Measurements from ENCODE around the gene TEPSIN. TPM values are rescaled to one million over a fixed set of nuclear protein-coding genes. Genes with fewer than 3 reads are reported as not detected.

The TEPSIN gene
- total RNA-seq, 1 experiment from 2014 or later: 14.5 TPM

DNA sequence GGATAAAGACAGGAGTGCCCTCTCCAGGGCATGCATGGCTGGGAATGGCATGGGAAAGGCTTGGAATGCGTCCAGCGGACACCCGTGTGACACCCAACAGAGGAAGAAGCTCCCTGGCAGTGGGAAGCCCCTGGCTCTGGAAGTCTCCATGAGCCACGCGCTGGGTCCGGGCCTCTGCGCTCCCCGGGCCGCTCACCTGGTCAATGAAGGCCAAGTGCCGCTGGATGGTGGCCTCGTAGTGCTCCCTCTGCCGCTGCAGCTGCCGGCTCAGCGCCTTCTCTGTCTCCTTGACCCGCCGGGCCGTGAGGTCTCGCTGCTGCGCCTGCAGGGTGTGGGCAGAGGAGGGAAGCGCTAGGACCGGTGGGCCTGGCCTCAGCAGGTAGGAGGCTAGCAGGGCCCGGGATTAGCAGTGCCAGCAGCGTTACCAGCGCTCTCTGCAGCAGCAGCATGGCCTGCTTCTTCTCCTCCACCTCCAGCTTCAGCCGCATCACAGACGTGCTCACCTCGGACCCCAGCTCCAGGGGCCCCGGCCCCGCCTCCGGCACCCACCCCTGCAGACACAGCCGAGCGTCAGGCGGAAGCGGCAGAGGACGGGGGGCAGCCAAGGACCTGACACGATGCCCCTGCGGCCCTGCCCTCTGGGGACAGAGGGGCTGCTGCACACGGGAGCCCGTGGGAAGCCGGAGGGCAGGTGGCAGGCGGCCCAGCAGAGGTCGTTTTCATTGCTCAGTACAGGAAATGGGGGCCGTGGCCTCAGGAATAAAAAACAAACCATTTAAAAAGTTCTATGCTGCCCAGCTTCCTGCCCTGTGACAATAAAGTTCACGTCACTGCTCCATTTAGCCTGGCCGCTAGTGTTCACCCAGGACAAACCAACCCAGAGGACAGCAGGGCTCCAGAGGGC is 42.1 kb downstream of the TEPSIN start:
- no peak overlapping the region for H3K9ac ChIP-seq (ENCODE audit: low read length)
- H3K4me3 ChIP-seq (ENCODE audit: low read length): no peak overlapping the region
- H3K4me2 ChIP-seq (ENCODE audit: low read depth, low read length, poor library complexity, severe bottlenecking): no peak overlapping the region
- H3K27me3 ChIP-seq (ENCODE audit: low read length): no peaks in the 10 kb centered on the region
- no peak overlapping the region for H2AFZ ChIP-seq (ENCODE audit: low read length)
- H4K20me1 ChIP-seq (ENCODE audit: insufficient read depth, low read depth, low read length): 0 out of 2 replicates have a peak, but pooled peaks cover 2% of the 10 kb centered on the region
- no peak for DNase-seq
- H3K36me3 ChIP-seq (ENCODE audit: insufficient read depth, low read length): no peaks in the 10 kb centered on the region
- H3K79me2 ChIP-seq (ENCODE audit: low read length): no peaks in the 10 kb centered on the region
- H3K27ac ChIP-seq (ENCODE audit: low read length): no peak overlapping the region
- H3K9me2 ChIP-seq (replicated peaks; ENCODE audit: insufficient read depth, low read length): no peaks in the 10 kb centered on the region
- H3K9me3 ChIP-seq (ENCODE audit: low read length): no peaks in the 10 kb centered on the region
- H3K4me1 ChIP-seq (ENCODE audit: low read length): peaks cover 6% of the 10 kb centered on the region

- peaks cover under 1% of the 10 kb centered on the region for H3K4me1 ChIP-seq (ENCODE audit: low read length)
- H3K27ac ChIP-seq (ENCODE audit: low read length): no peak overlapping the region
- H3K4me3 ChIP-seq (ENCODE audit: low read length): no peak overlapping the region
- 0 out of 2 replicates have a peak, but pooled peaks cover under 1% of the 10 kb centered on the region for H4K20me1 ChIP-seq (ENCODE audit: insufficient read depth, low read depth, low read length)
- H2AFZ ChIP-seq (ENCODE audit: low read length): no peak overlapping the region
- no peaks in the 10 kb centered on the region for H3K79me2 ChIP-seq (ENCODE audit: low read length)
- no peak for DNase-seq
- no peaks in the 10 kb centered on the region for H3K27me3 ChIP-seq (ENCODE audit: low read length)
- H3K9ac ChIP-seq (ENCODE audit: low read length): no peak overlapping the region
- no peaks in the 10 kb centered on the region for H3K9me2 ChIP-seq (replicated peaks; ENCODE audit: insufficient read depth, low read length)
- H3K36me3 ChIP-seq (ENCODE audit: insufficient read depth, low read length): no peaks in the 10 kb centered on the region
- no peak overlapping the region for H3K4me2 ChIP-seq (ENCODE audit: low read depth, low read length, poor library complexity, severe bottlenecking)
- no peaks in the 10 kb centered on the region for H3K9me3 ChIP-seq (ENCODE audit: low read length)
Measured at GRCh38 chr17:81195941-81196495, 42.8 kb downstream of the TEPSIN start.

DNA sequence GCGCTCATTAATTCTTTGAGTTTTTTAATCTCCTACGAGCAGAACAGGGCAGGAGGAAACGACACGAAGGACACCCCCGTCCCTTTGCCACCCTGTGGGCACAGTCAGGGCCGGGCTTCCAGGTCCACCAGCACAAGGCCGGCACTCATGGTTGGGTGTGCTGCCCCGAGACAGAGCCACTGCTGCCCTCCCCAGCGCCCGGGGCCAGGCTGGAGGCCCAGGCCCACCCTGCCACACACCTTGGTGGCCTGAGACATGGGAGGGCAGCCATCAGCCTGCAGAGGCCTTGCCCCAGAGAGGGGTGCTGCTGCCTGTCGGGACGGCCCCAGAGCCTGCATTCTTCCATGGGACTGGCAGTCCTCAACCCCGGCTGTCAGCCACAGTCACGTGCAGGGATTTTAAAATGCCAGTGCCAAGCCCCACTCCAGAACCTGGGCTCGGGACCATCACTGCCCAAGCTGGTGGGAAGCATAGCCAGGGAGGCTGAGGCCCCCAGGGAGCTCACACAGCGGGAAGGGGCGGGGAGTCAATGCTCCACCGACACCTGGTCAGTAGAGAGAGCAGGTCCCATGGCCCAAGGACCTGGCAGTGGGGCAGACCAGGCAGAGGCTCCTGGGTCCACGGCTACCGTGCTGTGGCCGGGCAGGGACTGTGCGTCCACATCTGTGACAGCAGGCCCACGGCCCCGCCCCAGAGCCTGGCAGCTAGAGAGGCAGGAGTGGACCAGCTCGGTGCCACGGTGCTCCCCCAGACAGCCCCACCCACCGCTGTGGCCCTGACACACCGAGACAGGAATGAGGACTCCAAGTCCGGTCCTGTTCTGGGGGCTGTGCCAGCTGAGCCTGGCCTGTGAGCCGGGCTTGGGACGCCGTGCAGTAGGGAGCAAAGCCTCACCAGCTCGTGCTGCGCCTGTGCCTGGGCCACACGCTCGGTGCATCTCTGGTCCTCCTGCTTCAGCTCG is 43.6 kb downstream of the TEPSIN start:
- Histone ChIP-seq H3K79me2 (ENCODE audit: low read length) (no peaks in the 10 kb centered on the region), H3K27ac (ENCODE audit: low read length) (no peak overlapping the region), H3K4me2 (ENCODE audit: low read depth, low read length, poor library complexity, severe bottlenecking) (no peak overlapping the region), H3K27me3 (ENCODE audit: low read length) (no peaks in the 10 kb centered on the region), H3K9me2 (replicated peaks; ENCODE audit: insufficient read depth, low read length) (no peaks in the 10 kb centered on the region), H3K9ac (ENCODE audit: low read length) (no peak overlapping the region), H2AFZ (ENCODE audit: low read length) (no peak overlapping the region), H3K9me3 (ENCODE audit: low read length) (no peaks in the 10 kb centered on the region), H3K4me3 (ENCODE audit: low read length) (no peak overlapping the region), H3K4me1 (ENCODE audit: low read length) (no peaks in the 10 kb centered on the region), H3K36me3 (ENCODE audit: insufficient read depth, low read length) (no peaks in the 10 kb centered on the region), H4K20me1 (ENCODE audit: insufficient read depth, low read depth, low read length) (no peaks in the 10 kb centered on the region)
- DNase-seq: no peak

DNA sequence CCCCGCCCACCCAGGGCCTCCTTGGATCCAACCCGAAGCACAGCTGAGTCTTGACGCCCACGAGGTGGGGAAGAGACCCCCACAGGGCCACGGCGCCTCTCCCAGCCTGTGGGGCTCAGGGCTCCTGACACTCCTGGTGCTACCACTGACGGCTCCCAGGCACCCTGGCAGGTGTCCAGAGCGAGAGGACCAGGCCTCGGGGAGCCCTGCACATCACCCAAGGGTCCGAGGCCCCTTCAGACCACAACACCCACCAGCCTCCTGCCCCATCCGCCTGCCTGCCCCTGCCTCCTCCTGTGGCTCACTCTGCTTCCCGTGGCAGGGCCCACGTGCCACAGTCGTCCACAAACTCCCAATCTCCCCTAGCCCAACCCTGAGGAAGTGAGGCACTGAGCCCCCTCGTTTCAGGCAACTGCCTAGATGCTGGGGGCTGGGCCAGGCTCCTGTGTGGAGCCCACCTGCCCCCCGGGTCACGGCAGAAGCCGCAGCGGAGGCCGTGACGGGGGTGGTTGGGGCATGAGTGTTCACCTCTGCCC is 44.6 kb downstream of the TEPSIN start:
- Histone ChIP-seq H3K9me2 (replicated peaks; ENCODE audit: insufficient read depth, low read length) (no peaks in the 10 kb centered on the region), H3K4me2 (ENCODE audit: low read depth, low read length, poor library complexity, severe bottlenecking) (no peak overlapping the region), H3K27ac (ENCODE audit: low read length) (no peak overlapping the region), H3K79me2 (ENCODE audit: low read length) (no peaks in the 10 kb centered on the region), H3K4me3 (ENCODE audit: low read length) (no peak overlapping the region), H3K9me3 (ENCODE audit: low read length) (no peaks in the 10 kb centered on the region), H3K36me3 (ENCODE audit: insufficient read depth, low read length) (no peaks in the 10 kb centered on the region), H3K27me3 (ENCODE audit: low read length) (no peaks in the 10 kb centered on the region), H4K20me1 (ENCODE audit: insufficient read depth, low read depth, low read length) (no peaks in the 10 kb centered on the region), H3K4me1 (ENCODE audit: low read length) (no peaks in the 10 kb centered on the region), H3K9ac (ENCODE audit: low read length) (no peak overlapping the region), H2AFZ (ENCODE audit: low read length) (no peak overlapping the region)
- no peak for DNase-seq

GRCh38 chr17:81193470-81194224 is 45.2 kb downstream of the TEPSIN start:
- H3K9me3 ChIP-seq (ENCODE audit: low read length): no peaks in the 10 kb centered on the region
- no peak overlapping the region for H3K4me3 ChIP-seq (ENCODE audit: low read length)
- H3K36me3 ChIP-seq (ENCODE audit: insufficient read depth, low read length): no peaks in the 10 kb centered on the region
- no peak overlapping the region for H2AFZ ChIP-seq (ENCODE audit: low read length)
- no peaks in the 10 kb centered on the region for H3K4me1 ChIP-seq (ENCODE audit: low read length)
- no peak for DNase-seq
- H3K27me3 ChIP-seq (ENCODE audit: low read length): no peaks in the 10 kb centered on the region
- H3K9ac ChIP-seq (ENCODE audit: low read length): no peak overlapping the region
- no peaks in the 10 kb centered on the region for H3K79me2 ChIP-seq (ENCODE audit: low read length)
- H3K4me2 ChIP-seq (ENCODE audit: low read depth, low read length, poor library complexity, severe bottlenecking): no peak overlapping the region
- H3K9me2 ChIP-seq (replicated peaks; ENCODE audit: insufficient read depth, low read length): no peaks in the 10 kb centered on the region
- H3K27ac ChIP-seq (ENCODE audit: low read length): no peak overlapping the region
- H4K20me1 ChIP-seq (ENCODE audit: insufficient read depth, low read depth, low read length): no peaks in the 10 kb centered on the region

GRCh38 chr17:81193051-81193410 is 45.8 kb downstream of the TEPSIN start:
- Histone ChIP-seq H3K9ac (ENCODE audit: low read length) (no peak overlapping the region), H3K4me1 (ENCODE audit: low read length) (no peaks in the 10 kb centered on the region), H2AFZ (ENCODE audit: low read length) (no peak overlapping the region), H3K79me2 (ENCODE audit: low read length) (no peaks in the 10 kb centered on the region), H3K9me2 (replicated peaks; ENCODE audit: insufficient read depth, low read length) (no peaks in the 10 kb centered on the region), H3K36me3 (ENCODE audit: insufficient read depth, low read length) (no peaks in the 10 kb centered on the region), H3K9me3 (ENCODE audit: low read length) (no peaks in the 10 kb centered on the region), H3K27me3 (ENCODE audit: low read length) (no peaks in the 10 kb centered on the region), H4K20me1 (ENCODE audit: insufficient read depth, low read depth, low read length) (no peaks in the 10 kb centered on the region), H3K27ac (ENCODE audit: low read length) (no peak overlapping the region), H3K4me3 (ENCODE audit: low read length) (no peak overlapping the region), H3K4me2 (ENCODE audit: low read depth, low read length, poor library complexity, severe bottlenecking) (no peak overlapping the region)
- no peak for DNase-seq

- H3K27ac ChIP-seq (ENCODE audit: low read length): no peak overlapping the region
- H3K9me3 ChIP-seq (ENCODE audit: low read length): no peaks in the 10 kb centered on the region
- no peak overlapping the region for H2AFZ ChIP-seq (ENCODE audit: low read length)
- H3K79me2 ChIP-seq (ENCODE audit: low read length): no peaks in the 10 kb centered on the region
- H4K20me1 ChIP-seq (ENCODE audit: insufficient read depth, low read depth, low read length): no peaks in the 10 kb centered on the region
- DNase-seq: no peak
- H3K4me3 ChIP-seq (ENCODE audit: low read length): no peak overlapping the region
- no peak overlapping the region for H3K4me2 ChIP-seq (ENCODE audit: low read depth, low read length, poor library complexity, severe bottlenecking)
- H3K9me2 ChIP-seq (replicated peaks; ENCODE audit: insufficient read depth, low read length): no peaks in the 10 kb centered on the region
- H3K9ac ChIP-seq (ENCODE audit: low read length): no peak overlapping the region
- H3K4me1 ChIP-seq (ENCODE audit: low read length): no peaks in the 10 kb centered on the region
- no peaks in the 10 kb centered on the region for H3K36me3 ChIP-seq (ENCODE audit: insufficient read depth, low read length)
- no peaks in the 10 kb centered on the region for H3K27me3 ChIP-seq (ENCODE audit: low read length)
Measured at GRCh38 chr17:81192386-81193050, 46.3 kb downstream of the TEPSIN start.

Measured in Karpas-422 (cell line).